Retinal pigment epithelial cell (primary cell): Measurements from ENCODE around the gene CCDC78.

Experiments
- DNase-seq: peaks from one replicate; pipeline ENCODE4 v3.0.0-alpha.2; 2010; ENCODE audit warnings: low read depth
- H3K4me3 ChIP-seq: 2 replicates; pipeline ENCODE4 v1.5.1; 2011; ENCODE audit warnings: mild to moderate bottlenecking, low read length, control low read depth, moderate library complexity
- CTCF ChIP-seq: conservative IDR thresholded peaks from 2 replicates; pipeline ENCODE4 v1.5.1; 2011; ENCODE audit warnings: low read depth, low read length, control low read depth, inconsistent platforms

Gene CCDC78

GRCh38 chr16:726438-727290 lies at the start of gene CCDC78, which contains the start of gene HAGHL:
Gene CCDC78 (minus strand): TSS chr16:726443. CDS start chr16:726367, 76 bp downstream.
Gene HAGHL (plus strand): TSS chr16:727106. CDS start chr16:727510, 404 bp downstream.
- peak within 1 kb of the TSS; percentile 65 for H3K4me3 ChIP-seq

GRCh38 chr16:775236-775796 lies 49.1 kb upstream of the CCDC78 start:
- H3K4me3 ChIP-seq = no peak overlapping the region
- DNase-seq = no peak
- no peak for TF ChIP-seq CTCF

More at GRCh38 chr16:726438-727290, at the start of gene CCDC78, which contains the start of gene HAGHL:
- no peak for DNase-seq
- TF ChIP-seq CTCF = no peak

GRCh38 chr16:774086-775001 lies 48.1 kb upstream of the CCDC78 start:
- no peak overlapping the region for H3K4me3 ChIP-seq
- no peak for TF ChIP-seq CTCF

GRCh38 chr16:772959-773358 lies 46.7 kb upstream of the CCDC78 start:
- no peak for TF ChIP-seq CTCF
- no peak overlapping the region for H3K4me3 ChIP-seq

More at GRCh38 chr16:774086-775001, 48.1 kb upstream of the CCDC78 start:
- DNase-seq = no peak

GRCh38 chr16:770411-770810 lies 44.2 kb upstream of the CCDC78 start:
- TF ChIP-seq CTCF = no peak
- no peak overlapping the region for H3K4me3 ChIP-seq
- DNase-seq = no peak

More at GRCh38 chr16:772959-773358, 46.7 kb upstream of the CCDC78 start:
- DNase-seq = no peak

GRCh38 chr16:769934-770333 lies 43.7 kb upstream of the CCDC78 start:
- no peak for TF ChIP-seq CTCF
- H3K4me3 ChIP-seq = no peak overlapping the region
- no peak for DNase-seq
